Body of pancreas (tissue), 4 donors: Measurements from ENCODE around the gene ST7L. TPM values are rescaled to one million over a fixed set of nuclear protein-coding genes. Genes with fewer than 3 reads are reported as not detected.

ENCODE experiments used
- ATAC-seq: fragments of 150-250 bp; one replicate; pipeline ENCODE4 v1.9.1; 2016
- DNase-seq, 4 donors: peaks; one replicate each; pipeline ENCODE4 v3.0.0-alpha.2; 2019
- H3K27ac ChIP-seq, 4 donors: fragments of 200-600 bp; sonication (generic); 1 replicate in 3 of 4; 2 replicates in 1 of 4; pipeline versions ENCODE4 v1.5.1 to v1.6.1; 2016 to 2019; ENCODE audit warnings: mild to moderate bottlenecking in 1 of 4, mixed read lengths in 1 of 4, moderate library complexity in 1 of 4
- H3K27me3 ChIP-seq, 2 donors: fragments of 200-600 bp; sonication (generic); one replicate each; pipeline ENCODE4 v1.6.0; 2016; ENCODE audit warnings: mild to moderate bottlenecking in 1 of 2
- H3K36me3 ChIP-seq, 2 donors: fragments of 200-600 bp; sonication (generic); replicated peaks in 1 of 2; 2 replicates each; pipeline ENCODE4 v1.5.1; 2016; ENCODE audit warnings: low read depth in 2 of 2; ENCODE audit not compliant: insufficient read depth in 1 of 2
- H3K4me1 ChIP-seq: fragments of 200-600 bp; sonication (generic); one replicate; pipeline ENCODE4 v1.6.0; 2016
- H3K4me3 ChIP-seq, 2 donors: fragments of 200-600 bp; sonication (generic); 1 replicate in 1 of 2; 2 replicates in 1 of 2; pipeline ENCODE4 v1.5.1; 2016 to 2019
- H3K9me3 ChIP-seq, 3 donors: fragments of 200-600 bp; sonication (generic); 1 replicate in 2 of 3; 2 replicates in 1 of 3; pipeline ENCODE4 v1.5.1; 2016
- CTCF ChIP-seq, 7 experiments: fragments of 450-650 bp in 4 of 7; fragments of 200-600 bp in 3 of 7; sonication (generic) in 3 of 7; IDR thresholded peaks; one replicate each; pipeline ENCODE4 v1.5.1; 2016 to 2019; ENCODE audit warnings: antibody characterized with exemption in 7 of 7
- POLR2A ChIP-seq, 3 donors: fragments of 450-650 bp; IDR thresholded peaks; one replicate each; pipeline ENCODE4 v1.6.1; 2016; ENCODE audit warnings: antibody characterized with exemption in 3 of 3, mild to moderate bottlenecking in 2 of 3
- WGBS, 2 donors: methylation state at CpG; one replicate each; pipeline ENCODE4 v1.1.5; 2017; 5-methylcytosine and 5-hydroxymethylcytosine counted together
- intact Hi-C: fragments of 100-400 bp; cut with DNase I; formaldehyde crosslinking; loops from one replicate; pipeline ENCODE4 v1.15.1; 2023
- total RNA-seq, 2 donors: library from RNA; depleted of rRNA; stranded (reverse); fragments of >200 nt; gene quantifications; one replicate each; pipeline ENCODE4 v1.1.0, GENCODE V29; 2016

The ST7L gene
- total RNA-seq, 2 donors from 2014 or later = 9.6 to 22.3 TPM

- H3K4me3 ChIP-seq = no peak overlapping the region
- intact Hi-C loops = no loop called here
- 88% methylated on average over 12 to 14 of the region's 14 CpGs for WGBS, 2 donors
- no peak overlapping the region for H3K27ac ChIP-seq
- no peaks in the 10 kb centered on the region for H3K27me3 ChIP-seq
- no peak for DNase-seq
- H3K4me1 ChIP-seq = peaks cover 6% of the 10 kb centered on the region
- H3K9me3 ChIP-seq = no peaks in the 10 kb centered on the region
- no peak for ATAC-seq
- TF ChIP-seq POLR2A (IDR thresholded peaks at IDR 0.05) = no peak
- no peak for TF ChIP-seq CTCF (IDR thresholded peaks at IDR 0.05)
- no peaks in the 10 kb centered on the region for H3K36me3 ChIP-seq
Observed at GRCh38 chr1:112516141-112516540, 102.8 kb downstream of the ST7L start.

- intact Hi-C loops = no loop called here
- DNase-seq (no peak), ATAC-seq (no peak)
- no peaks in the 10 kb centered on the region for H3K27me3 ChIP-seq
- no peaks in the 10 kb centered on the region for H3K36me3 ChIP-seq
- H3K9me3 ChIP-seq = no peaks in the 10 kb centered on the region
- no peak overlapping the region for H3K27ac ChIP-seq
- TF ChIP-seq POLR2A (IDR thresholded peaks at IDR 0.05) (no peak), CTCF (IDR thresholded peaks at IDR 0.05) (no peak)
- H3K4me3 ChIP-seq = no peak overlapping the region
- 54 to 59% methylated on average over 2 of the region's 2 CpGs for WGBS, 2 donors
- H3K4me1 ChIP-seq = peaks cover 6% of the 10 kb centered on the region
Observed at GRCh38 chr1:112515311-112516009, 103.5 kb downstream of the ST7L start.

- 88 to 95% methylated on average over 7 to 11 of the region's 12 CpGs for WGBS, 2 donors
- H3K27me3 ChIP-seq = no peaks in the 10 kb centered on the region
Observed at GRCh38 chr1:112514901-112515300, 104.0 kb downstream of the ST7L start.

GRCh38 chr1:112513112-112513870 lies 105.7 kb downstream of the ST7L start:
- intact Hi-C loops = no loop called here
- H3K4me1 ChIP-seq = peaks cover 16% of the 10 kb centered on the region
- DNase-seq (no peak), ATAC-seq (no peak)
- H3K9me3 ChIP-seq = no peaks in the 10 kb centered on the region
- no peak overlapping the region for H3K4me3 ChIP-seq
- H3K27me3 ChIP-seq = peaks cover 0 to 1% of the 10 kb centered on the region in 2 donors
- WGBS, 2 donors = 72 to 75% methylated on average over 6 to 9 of the region's 9 CpGs
- H3K27ac ChIP-seq = no peak overlapping the region
- no peaks in the 10 kb centered on the region for H3K36me3 ChIP-seq
- TF ChIP-seq POLR2A (IDR thresholded peaks at IDR 0.05) = no peak
- no peak for TF ChIP-seq CTCF (IDR thresholded peaks at IDR 0.05)

More at GRCh38 chr1:112514901-112515300, 104.0 kb downstream of the ST7L start:
- TF ChIP-seq CTCF (IDR thresholded peaks at IDR 0.05) (no peak), POLR2A (IDR thresholded peaks at IDR 0.05) (no peak)
- no peak overlapping the region for H3K27ac ChIP-seq
- no peaks in the 10 kb centered on the region for H3K9me3 ChIP-seq
- ATAC-seq (no peak), DNase-seq (no peak)
- intact Hi-C loops = no loop called here
- peaks cover 6% of the 10 kb centered on the region for H3K4me1 ChIP-seq
- no peak overlapping the region for H3K4me3 ChIP-seq
- no peaks in the 10 kb centered on the region for H3K36me3 ChIP-seq
